GM13977 (cell line): Measurements from ENCODE around the gene PDE10A.
"Not testable (repeated sequence)": the region's sequence is repeated elsewhere in the genome, so short reads cannot be mapped to it uniquely, and the experiment has no call there.

Experiments
- DNase-seq: peaks from one replicate; pipeline ENCODE4 v3.0.0; 2012; ENCODE audit warnings: low spot score
- CTCF ChIP-seq: IDR thresholded peaks from 2 replicates; pipeline ENCODE4 v1.5.1; 2012; ENCODE audit warnings: mild to moderate bottlenecking, control low read depth; ENCODE audit not compliant: insufficient read depth; ENCODE audit errors: extremely low read depth, missing control alignments
- in situ Hi-C: fragments of 300-500 bp; cut with MboI; formaldehyde crosslinking; loops from one replicate; pipeline ENCODE4 v1.12.0; 2022; ENCODE audit warnings: low sequenced_read_pairs, low pct_unique_long_range_greater_than_20kb, mixed read lengths, inconsistent platforms; ENCODE audit not compliant: unreplicated experiment

Gene PDE10A

GRCh38 chr6:165621940-165622339 lies 41.1 kb downstream of the PDE10A start:
- DNase-seq = no peak
- in situ Hi-C loops = no loop called here
- TF ChIP-seq CTCF = no peak

- in situ Hi-C loops = not testable (repeated sequence)
Observed at GRCh38 chr6:165618891-165619290, 44.1 kb downstream of the PDE10A start.

DNA sequence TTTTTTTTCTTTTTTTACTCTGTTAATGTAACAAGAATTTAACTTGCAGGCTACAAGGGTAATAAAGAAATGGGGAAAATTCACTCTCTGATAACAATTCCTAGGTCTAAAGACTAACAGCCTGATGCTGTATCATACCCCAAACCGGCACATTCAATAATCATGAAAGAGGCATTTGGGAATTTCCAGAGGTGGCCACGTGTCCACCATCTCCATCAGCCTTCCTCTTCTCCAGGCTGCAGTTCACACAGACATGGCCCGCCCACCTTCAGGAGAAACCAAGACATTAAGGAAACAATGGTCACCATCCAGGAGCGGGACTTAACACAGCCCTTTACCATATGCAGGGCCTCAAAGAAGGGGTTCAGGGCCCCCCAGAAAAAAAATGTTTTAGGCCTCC lies 44.8 kb downstream of the PDE10A start:
- TF ChIP-seq CTCF = no peak
- no peak for DNase-seq
- in situ Hi-C loops = no loop called here

More at GRCh38 chr6:165618891-165619290, 44.1 kb downstream of the PDE10A start:
- not testable (repeated sequence) for DNase-seq

- TF ChIP-seq CTCF = no peak
- no peak for DNase-seq
- in situ Hi-C loops = no loop called here
Observed at GRCh38 chr6:165617528-165617927, 45.5 kb downstream of the PDE10A start.

DNA sequence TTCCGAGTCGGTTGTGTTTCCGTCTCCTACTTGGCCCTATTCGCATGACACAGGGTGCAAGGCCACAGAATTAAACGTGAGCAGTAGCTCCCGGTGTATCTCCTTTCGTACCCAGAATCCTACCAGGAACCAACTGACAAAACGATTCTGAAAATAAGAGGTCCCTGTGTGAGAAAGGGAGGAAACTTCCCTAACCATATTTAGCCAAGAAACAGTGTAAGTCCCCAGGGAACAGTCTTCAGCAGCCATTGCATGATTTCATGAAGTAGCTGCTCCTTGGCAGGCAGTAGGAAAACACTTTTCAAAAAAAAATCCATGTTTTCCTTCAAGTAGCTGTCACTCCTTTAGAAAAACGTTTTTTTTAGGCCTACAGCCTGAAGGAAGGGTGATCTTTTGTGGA lies 46.9 kb downstream of the PDE10A start:
- DNase-seq = no peak
- in situ Hi-C loops = no loop called here
- TF ChIP-seq CTCF = no peak

- TF ChIP-seq CTCF = no peak
- peak; percentile 32 for DNase-seq
- in situ Hi-C loops = no loop called here
Observed at GRCh38 chr6:165615636-165616035, 47.4 kb downstream of the PDE10A start.

- in situ Hi-C loops = no loop called here
- no peak for TF ChIP-seq CTCF
- no peak for DNase-seq
Observed at GRCh38 chr6:165611294-165611693, 51.7 kb downstream of the PDE10A start.

DNA sequence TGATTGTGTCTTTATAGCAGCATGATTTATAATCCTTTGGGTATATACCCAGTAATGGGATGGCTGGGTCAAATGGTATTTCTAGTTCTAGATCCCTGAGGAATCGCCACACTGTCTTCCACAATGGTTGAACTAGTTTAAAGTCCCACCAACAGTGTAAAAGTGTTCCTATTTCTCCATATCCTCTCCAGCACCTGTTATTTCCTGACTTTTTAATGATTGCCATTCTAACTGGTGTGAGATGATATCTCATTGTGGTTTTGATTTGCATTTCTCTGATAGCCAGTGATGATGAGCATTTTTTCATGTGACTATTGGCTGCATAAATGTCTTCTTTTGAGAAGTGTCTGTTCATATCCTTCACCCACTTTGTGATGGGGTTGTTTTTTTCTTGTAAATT lies 54.5 kb downstream of the PDE10A start:
- in situ Hi-C loops, DNase-seq: not testable (repeated sequence)
